GM12878 (cell line): ENCODE measurements around the gene TMEM255A. TPM values are rescaled to one million over a fixed set of nuclear protein-coding genes. Genes with fewer than 3 reads are reported as not detected.

Experiments
- CBX3 ChIP-seq: fragments of 200-600 bp; sonication (generic); IDR thresholded peaks from 2 replicates; pipeline ENCODE4 v1.6.1; 2016; ENCODE audit warnings: low read depth, borderline replicate concordance
- IKZF2 ChIP-seq, 2 experiments: fragments of 450-650 bp; IDR thresholded peaks; 2 replicates each; pipeline ENCODE4 v1.6.1; 2017; ENCODE audit warnings: mild to moderate bottlenecking in 2 of 2, moderate library complexity in 2 of 2
- LARP7 ChIP-seq: fragments of 450-650 bp; IDR thresholded peaks from 2 replicates; pipeline ENCODE4 v1.6.1; 2017; ENCODE audit warnings: mild to moderate bottlenecking
- RUNX3 ChIP-seq: IDR thresholded peaks from 2 replicates; pipeline ENCODE4 v1.6.1; 2012; ENCODE audit warnings: low read length, inconsistent platforms
- ZNF384 ChIP-seq: IDR thresholded peaks from 2 replicates; pipeline ENCODE4 v1.6.1; 2012; ENCODE audit warnings: low read depth, mild to moderate bottlenecking, low read length, improper control_type of control experiment, borderline replicate concordance
- polyA plus RNA-seq, 11 experiments: library from polyadenylated mRNA; depleted of rRNA in 4 of 11; unstranded in 6 of 11; stranded (reverse) in 5 of 11; fragments of >200 nt; fragmentation: Nextera tagmentation in 4 of 11; fragmentation: Illumina TruSeq in 1 of 11; extraction: Ambion mirVana in 4 of 11; extraction: Trizol in 1 of 11; gene quantifications; 1 replicate in 1 of 11; 2 replicates in 10 of 11; pipeline versions ENCODE4 v1.2.1 to v1.2.3, GENCODE V29; 2011 to 2016; ENCODE audit warnings: inconsistent platforms in 2 of 11, missing spikeins in 2 of 11, low read depth in 1 of 11
- total RNA-seq, 4 experiments: library from RNA; depleted of rRNA in 3 of 4; stranded (reverse); fragments of >200 nt in 3 of 4; fragmentation: Illumina TruSeq in 1 of 4; extraction: Trizol in 1 of 4; gene quantifications; 2 replicates each; pipeline versions ENCODE4 v1.2.1 to v1.2.3, GENCODE V29; 2013 to 2021
- TF ChIP-seq, protein P1 (sequence below): fragments of 450-650 bp; IDR thresholded peaks from 2 replicates; pipeline ENCODE4 v1.6.1; 2017; ENCODE audit warnings: borderline replicate concordance

The TMEM255A gene
- total and polyA plus RNA-seq, 10 of the 15 experiments (the other 5 are each of a cell fraction or from before 2014, with no cell fraction given) = 0.90 to 5.4 (median 1.3) TPM

DNA sequence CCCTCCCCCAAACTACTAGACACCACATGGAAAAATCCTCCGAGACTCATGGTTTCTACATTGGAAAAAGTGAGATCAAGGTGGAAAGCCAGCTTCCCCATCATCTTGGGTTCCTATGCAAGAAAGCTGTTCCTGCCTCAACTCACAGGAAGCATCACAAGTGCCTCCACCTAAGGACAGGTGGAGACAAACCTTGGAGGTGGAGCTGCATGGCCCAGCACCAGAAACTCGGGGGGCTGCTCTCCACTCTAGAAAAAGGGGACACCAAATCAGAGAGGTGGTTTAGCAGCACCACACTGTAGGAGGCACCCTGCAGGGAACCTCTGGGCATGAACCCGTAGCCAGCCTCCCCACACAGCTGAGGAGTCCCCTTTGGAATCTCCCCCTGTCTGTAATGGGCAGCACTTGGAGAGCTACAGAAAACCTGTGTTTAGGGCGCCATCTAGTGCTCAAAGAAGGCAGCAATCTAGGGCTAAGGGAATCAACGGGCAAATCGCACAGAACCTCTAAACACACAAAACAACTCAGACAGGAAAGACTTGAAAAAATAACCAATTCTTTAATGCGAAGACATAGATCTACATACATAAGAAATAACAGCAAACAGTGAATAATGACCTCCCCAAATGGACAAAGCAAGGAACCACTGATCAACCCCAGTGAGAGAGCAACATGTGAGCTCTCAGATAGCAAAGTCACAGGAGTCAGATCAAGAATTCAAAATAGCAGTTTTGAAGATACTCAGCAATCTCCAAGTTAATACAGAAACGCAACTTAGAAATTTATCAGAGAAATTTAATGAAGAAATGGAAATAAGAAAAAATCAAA lies 97.6 kb downstream of the TMEM255A start (continued):
- TF ChIP-seq RUNX3 = no peak
- TF ChIP-seq LARP7 = no peak
- TF ChIP-seq IKZF2 (IDR thresholded peaks at IDR 0.05) = no peak
- no peak for TF ChIP-seq ZNF384
- no peak for TF ChIP-seq CBX3
- TF ChIP-seq, protein P1, sequence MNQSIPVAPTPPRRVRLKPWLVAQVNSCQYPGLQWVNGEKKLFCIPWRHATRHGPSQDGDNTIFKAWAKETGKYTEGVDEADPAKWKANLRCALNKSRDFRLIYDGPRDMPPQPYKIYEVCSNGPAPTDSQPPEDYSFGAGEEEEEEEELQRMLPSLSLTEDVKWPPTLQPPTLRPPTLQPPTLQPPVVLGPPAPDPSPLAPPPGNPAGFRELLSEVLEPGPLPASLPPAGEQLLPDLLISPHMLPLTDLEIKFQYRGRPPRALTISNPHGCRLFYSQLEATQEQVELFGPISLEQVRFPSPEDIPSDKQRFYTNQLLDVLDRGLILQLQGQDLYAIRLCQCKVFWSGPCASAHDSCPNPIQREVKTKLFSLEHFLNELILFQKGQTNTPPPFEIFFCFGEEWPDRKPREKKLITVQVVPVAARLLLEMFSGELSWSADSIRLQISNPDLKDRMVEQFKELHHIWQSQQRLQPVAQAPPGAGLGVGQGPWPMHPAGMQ = no peak

Other genes with a start within 250 kb of the TMEM255A start
- not detected in 2 replicates for gene RHOXF2B, start 233.8 kb downstream of the TMEM255A start, total RNA-seq (2014; rRNA removed)
- not detected in 2 replicates for gene RHOXF2B, start 233.8 kb downstream of the TMEM255A start, total RNA-seq (2014; rRNA removed; fragmentation: Illumina TruSeq; extraction: Trizol)
- gene RHOXF2B, start 233.8 kb downstream of the TMEM255A start, total RNA-seq (2021) = 0.08 TPM in 1 of 2 replicates, not detected in the other
- gene RHOXF2B, start 233.8 kb downstream of the TMEM255A start, polyA plus RNA-seq (2011; rRNA removed) = not detected in 2 replicates
- gene RHOXF2B, start 233.8 kb downstream of the TMEM255A start, polyA plus RNA-seq (2014; fragmentation: Illumina TruSeq; extraction: Trizol) = not detected in 2 replicates
- gene RHOXF2B, start 233.8 kb downstream of the TMEM255A start, polyA plus RNA-seq (2014; fragmentation: Nextera tagmentation; extraction: Ambion mirVana) = not detected
- 0.03 TPM in 1 of 2 replicates, not detected in the other for gene RHOXF2B, start 233.8 kb downstream of the TMEM255A start, polyA plus RNA-seq (2014; rRNA removed)
- not detected for gene RHOXF2B, start 233.8 kb downstream of the TMEM255A start, polyA plus RNA-seq (2016; fragmentation: Nextera tagmentation; extraction: Ambion mirVana)
- not detected in 2 replicates for gene RHOXF1, start 195.5 kb downstream of the TMEM255A start, total RNA-seq (2014; rRNA removed)
- gene RHOXF1, start 195.5 kb downstream of the TMEM255A start, total RNA-seq (2014; rRNA removed; fragmentation: Illumina TruSeq; extraction: Trizol) = not detected in 2 replicates
- not detected in 2 replicates for gene RHOXF1, start 195.5 kb downstream of the TMEM255A start, total RNA-seq (2021)
- gene RHOXF1, start 195.5 kb downstream of the TMEM255A start, polyA plus RNA-seq (2011; rRNA removed) = 2.3 and 2.5 TPM in 2 replicates
- gene RHOXF1, start 195.5 kb downstream of the TMEM255A start, polyA plus RNA-seq (2014; fragmentation: Illumina TruSeq; extraction: Trizol) = not detected in 2 replicates
- gene RHOXF1, start 195.5 kb downstream of the TMEM255A start, polyA plus RNA-seq (2014; fragmentation: Nextera tagmentation; extraction: Ambion mirVana) = under 1 TPM in 1 of 2 experiments, not detected in 1; 0.10 TPM
- gene RHOXF1, start 195.5 kb downstream of the TMEM255A start, polyA plus RNA-seq (2014; rRNA removed) = not detected in 2 replicates
- not detected for gene RHOXF1, start 195.5 kb downstream of the TMEM255A start, polyA plus RNA-seq (2016; fragmentation: Nextera tagmentation; extraction: Ambion mirVana)
- gene RHOXF2, start 152.8 kb downstream of the TMEM255A start, total RNA-seq (2014; rRNA removed) = not detected in 2 replicates
- not detected in 2 replicates for gene RHOXF2, start 152.8 kb downstream of the TMEM255A start, total RNA-seq (2014; rRNA removed; fragmentation: Illumina TruSeq; extraction: Trizol)
- 0.08 TPM in 1 of 2 replicates, not detected in the other for gene RHOXF2, start 152.8 kb downstream of the TMEM255A start, total RNA-seq (2021)
- 0.03 TPM in 1 of 2 replicates, not detected in the other for gene RHOXF2, start 152.8 kb downstream of the TMEM255A start, polyA plus RNA-seq (2011; rRNA removed)
- not detected in 2 replicates for gene RHOXF2, start 152.8 kb downstream of the TMEM255A start, polyA plus RNA-seq (2014; fragmentation: Illumina TruSeq; extraction: Trizol)
- under 1 TPM in 1 of 2 experiments, not detected in 1; 0.03 TPM for gene RHOXF2, start 152.8 kb downstream of the TMEM255A start, polyA plus RNA-seq (2014; fragmentation: Nextera tagmentation; extraction: Ambion mirVana)
- gene RHOXF2, start 152.8 kb downstream of the TMEM255A start, polyA plus RNA-seq (2014; rRNA removed) = not detected in 2 replicates
- gene RHOXF2, start 152.8 kb downstream of the TMEM255A start, polyA plus RNA-seq (2016; fragmentation: Nextera tagmentation; extraction: Ambion mirVana) = not detected
- 14.1 and 17.7 TPM in 2 replicates for gene ZBTB33, start 60.6 kb downstream of the TMEM255A start, total RNA-seq (2014; rRNA removed)
- gene ZBTB33, start 60.6 kb downstream of the TMEM255A start, total RNA-seq (2014; rRNA removed; fragmentation: Illumina TruSeq; extraction: Trizol) = 25.6 and 26.3 TPM in 2 replicates
- gene ZBTB33, start 60.6 kb downstream of the TMEM255A start, total RNA-seq (2021) = 17.1 and 18.3 TPM in 2 replicates
- 19.6 and 31.4 TPM in 2 replicates for gene ZBTB33, start 60.6 kb downstream of the TMEM255A start, polyA plus RNA-seq (2011; rRNA removed)
- 23.3 and 29.3 TPM in 2 replicates for gene ZBTB33, start 60.6 kb downstream of the TMEM255A start, polyA plus RNA-seq (2014; fragmentation: Illumina TruSeq; extraction: Trizol)
- 1 to 10 TPM; 5.2 to 5.4 TPM for gene ZBTB33, start 60.6 kb downstream of the TMEM255A start, polyA plus RNA-seq (2014; fragmentation: Nextera tagmentation; extraction: Ambion mirVana)
- gene ZBTB33, start 60.6 kb downstream of the TMEM255A start, polyA plus RNA-seq (2014; rRNA removed) = 9.3 and 11.3 TPM in 2 replicates
- 10 to 100 TPM; 21.3 to 23.6 TPM for gene ZBTB33, start 60.6 kb downstream of the TMEM255A start, polyA plus RNA-seq (2016; fragmentation: Nextera tagmentation; extraction: Ambion mirVana)
- not detected in 2 replicates for gene ATP1B4, start 50.6 kb upstream of the TMEM255A start, total RNA-seq (2014; rRNA removed)
- gene ATP1B4, start 50.6 kb upstream of the TMEM255A start, total RNA-seq (2014; rRNA removed; fragmentation: Illumina TruSeq; extraction: Trizol) = not detected in 2 replicates
- not detected in 2 replicates for gene ATP1B4, start 50.6 kb upstream of the TMEM255A start, total RNA-seq (2021)
- 0.01 TPM in 1 of 2 replicates, not detected in the other for gene ATP1B4, start 50.6 kb upstream of the TMEM255A start, polyA plus RNA-seq (2011; rRNA removed)
- not detected in 2 replicates for gene ATP1B4, start 50.6 kb upstream of the TMEM255A start, polyA plus RNA-seq (2014; fragmentation: Illumina TruSeq; extraction: Trizol)
- not detected for gene ATP1B4, start 50.6 kb upstream of the TMEM255A start, polyA plus RNA-seq (2014; fragmentation: Nextera tagmentation; extraction: Ambion mirVana)
- not detected in 2 replicates for gene ATP1B4, start 50.6 kb upstream of the TMEM255A start, polyA plus RNA-seq (2014; rRNA removed)
- not detected for gene ATP1B4, start 50.6 kb upstream of the TMEM255A start, polyA plus RNA-seq (2016; fragmentation: Nextera tagmentation; extraction: Ambion mirVana)
- gene LAMP2, start 157.8 kb upstream of the TMEM255A start, total RNA-seq (2014; rRNA removed) = 23.6 and 25.5 TPM in 2 replicates
- gene LAMP2, start 157.8 kb upstream of the TMEM255A start, total RNA-seq (2014; rRNA removed; fragmentation: Illumina TruSeq; extraction: Trizol) = 27.1 and 32.0 TPM in 2 replicates
- gene LAMP2, start 157.8 kb upstream of the TMEM255A start, total RNA-seq (2021) = 25.2 and 26.5 TPM in 2 replicates
- gene LAMP2, start 157.8 kb upstream of the TMEM255A start, polyA plus RNA-seq (2011; rRNA removed) = 43.2 and 47.3 TPM in 2 replicates
- gene LAMP2, start 157.8 kb upstream of the TMEM255A start, polyA plus RNA-seq (2014; fragmentation: Illumina TruSeq; extraction: Trizol) = 36.9 and 41.4 TPM in 2 replicates
- 10 to 100 TPM; 21.0 to 27.5 TPM for gene LAMP2, start 157.8 kb upstream of the TMEM255A start, polyA plus RNA-seq (2014; fragmentation: Nextera tagmentation; extraction: Ambion mirVana)
- 16.3 and 23.1 TPM in 2 replicates for gene LAMP2, start 157.8 kb upstream of the TMEM255A start, polyA plus RNA-seq (2014; rRNA removed)
- 10 to 100 TPM; 43.5 to 48.1 TPM for gene LAMP2, start 157.8 kb upstream of the TMEM255A start, polyA plus RNA-seq (2016; fragmentation: Nextera tagmentation; extraction: Ambion mirVana)
- 14.3 and 17.2 TPM in 2 replicates for gene CUL4B, start 249.5 kb upstream of the TMEM255A start, total RNA-seq (2014; rRNA removed)
- 26.3 and 28.0 TPM in 2 replicates for gene CUL4B, start 249.5 kb upstream of the TMEM255A start, total RNA-seq (2014; rRNA removed; fragmentation: Illumina TruSeq; extraction: Trizol)
- gene CUL4B, start 249.5 kb upstream of the TMEM255A start, total RNA-seq (2021) = 29.0 and 31.4 TPM in 2 replicates
- gene CUL4B, start 249.5 kb upstream of the TMEM255A start, polyA plus RNA-seq (2011; rRNA removed) = 37.3 and 59.3 TPM in 2 replicates
- 28.6 and 38.4 TPM in 2 replicates for gene CUL4B, start 249.5 kb upstream of the TMEM255A start, polyA plus RNA-seq (2014; fragmentation: Illumina TruSeq; extraction: Trizol)
- 10 to 100 TPM; 11.0 to 12.1 TPM for gene CUL4B, start 249.5 kb upstream of the TMEM255A start, polyA plus RNA-seq (2014; fragmentation: Nextera tagmentation; extraction: Ambion mirVana)
- 16.4 and 18.0 TPM in 2 replicates for gene CUL4B, start 249.5 kb upstream of the TMEM255A start, polyA plus RNA-seq (2014; rRNA removed)
- gene CUL4B, start 249.5 kb upstream of the TMEM255A start, polyA plus RNA-seq (2016; fragmentation: Nextera tagmentation; extraction: Ambion mirVana) = 10 to 100 TPM; 23.7 to 25.2 TPM